Gastroesophageal sphincter (tissue), 4 donors: ENCODE measurements around the gene DGLUCY. TPM values are rescaled to one million over a fixed set of nuclear protein-coding genes. Genes with fewer than 3 reads are reported as not detected.
A peak's percentile ranks its signal among the peaks of the same experiment; 100 is the strongest.

Source experiments
- ATAC-seq: fragments of 150-250 bp; one replicate; pipeline ENCODE4 v1.9.1; 2016; ENCODE audit warnings: mild to moderate bottlenecking, moderate library complexity
- H3K27ac ChIP-seq, 4 donors: fragments of 200-600 bp; sonication (generic) in 3 of 4; 1 replicate in 3 of 4; 2 replicates in 1 of 4; pipeline ENCODE4 v1.5.1; 2016 to 2019
- H3K27me3 ChIP-seq: fragments of 200-600 bp; sonication (generic); one replicate; pipeline ENCODE4 v1.5.1; 2019
- H3K36me3 ChIP-seq, 2 donors: fragments of 200-600 bp; sonication (generic); one replicate each; pipeline ENCODE4 v1.5.1; 2019; ENCODE audit warnings: control low read depth in 1 of 2
- H3K4me1 ChIP-seq, 3 donors: fragments of 200-600 bp; sonication (generic); 1 replicate in 2 of 3; 2 replicates in 1 of 3; pipeline ENCODE4 v1.5.1; 2016 to 2019; ENCODE audit warnings: control low read depth in 2 of 3
- H3K4me3 ChIP-seq, 2 donors: fragments of 200-600 bp; sonication (generic); one replicate each; pipeline ENCODE4 v1.5.1; 2019; ENCODE audit warnings: mild to moderate bottlenecking in 1 of 2, moderate library complexity in 1 of 2
- H3K9me3 ChIP-seq, 3 donors: fragments of 200-600 bp; sonication (generic); one replicate each; pipeline ENCODE4 v1.5.1; 2017 to 2019; ENCODE audit warnings: control low read depth in 2 of 3
- EP300 ChIP-seq: sonication (generic); formaldehyde crosslinking; IDR thresholded peaks from one replicate; pipeline ENCODE4 v1.6.1; 2017; ENCODE audit warnings: antibody characterized with exemption, mild to moderate bottlenecking
- POLR2A ChIP-seq, 2 donors: fragments of 450-650 bp; IDR thresholded peaks; one replicate each; pipeline ENCODE4 v1.6.1; 2017; ENCODE audit warnings: antibody characterized with exemption in 2 of 2, mild to moderate bottlenecking in 2 of 2, moderate library complexity in 1 of 2
- POLR2AphosphoS5 ChIP-seq: sonication (generic); formaldehyde crosslinking; IDR thresholded peaks from one replicate; pipeline ENCODE4 v1.6.1; 2017; ENCODE audit warnings: antibody characterized with exemption
- WGBS, 2 donors: methylation state at CpG; one replicate each; pipeline ENCODE4 v1.1.5; 2018; ENCODE audit warnings: low coverage in 1 of 2; 5-methylcytosine and 5-hydroxymethylcytosine counted together
- total RNA-seq, 4 donors: library from RNA; depleted of rRNA; stranded (reverse); fragments of >200 nt; gene quantifications; one replicate each; pipeline ENCODE4 v1.1.0, GENCODE V29; 2016
- TF ChIP-seq, protein P1 (sequence below), 4 experiments: fragments of 200-600 bp in 2 of 4; fragments of 450-650 bp in 2 of 4; sonication (generic) in 1 of 4; IDR thresholded peaks; one replicate each; pipeline ENCODE4 v1.5.1; 2017 to 2019; ENCODE audit warnings: antibody characterized with exemption in 4 of 4, mild to moderate bottlenecking in 2 of 4, moderate library complexity in 2 of 4

DGLUCY gene, protein sequence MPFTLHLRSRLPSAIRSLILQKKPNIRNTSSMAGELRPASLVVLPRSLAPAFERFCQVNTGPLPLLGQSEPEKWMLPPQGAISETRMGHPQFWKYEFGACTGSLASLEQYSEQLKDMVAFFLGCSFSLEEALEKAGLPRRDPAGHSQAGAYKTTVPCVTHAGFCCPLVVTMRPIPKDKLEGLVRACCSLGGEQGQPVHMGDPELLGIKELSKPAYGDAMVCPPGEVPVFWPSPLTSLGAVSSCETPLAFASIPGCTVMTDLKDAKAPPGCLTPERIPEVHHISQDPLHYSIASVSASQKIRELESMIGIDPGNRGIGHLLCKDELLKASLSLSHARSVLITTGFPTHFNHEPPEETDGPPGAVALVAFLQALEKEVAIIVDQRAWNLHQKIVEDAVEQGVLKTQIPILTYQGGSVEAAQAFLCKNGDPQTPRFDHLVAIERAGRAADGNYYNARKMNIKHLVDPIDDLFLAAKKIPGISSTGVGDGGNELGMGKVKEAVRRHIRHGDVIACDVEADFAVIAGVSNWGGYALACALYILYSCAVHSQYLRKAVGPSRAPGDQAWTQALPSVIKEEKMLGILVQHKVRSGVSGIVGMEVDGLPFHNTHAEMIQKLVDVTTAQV
- 100 to 1,000 TPM in 1 of 4 donors, 10 to 100 TPM in 3; 52.8 to 118 (median 77.3) TPM for total RNA-seq

DNA sequence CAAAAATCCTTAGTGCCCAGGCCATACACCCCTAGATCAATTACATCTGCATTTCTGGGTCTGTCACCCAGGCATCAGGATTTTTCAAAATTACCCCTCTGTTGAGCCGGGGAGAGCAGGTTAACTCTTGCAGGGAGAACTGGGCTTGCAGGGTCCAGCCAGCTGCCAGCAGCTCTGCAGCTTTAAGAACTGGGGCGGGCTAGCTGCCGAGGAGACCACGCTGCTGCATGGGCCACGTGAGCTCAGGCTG lies at the start of gene DGLUCY:
Gene DGLUCY (plus strand): TSS at position 245 of the 250 bp plus-strand sequence. CDS start 46,222 bp downstream, outside the sequence.
- H3K27ac ChIP-seq: peak within 1 kb of the TSS; percentile 90 to 97 (median 96)
- H3K4me1 ChIP-seq: peaks cover 8 to 87% (median 33%) of the 10 kb centered on the region in 3 donors
- WGBS, 2 donors: no CpG with 5 or more reads among the region's 5 CpGs
- H3K36me3 ChIP-seq: no peaks in the 10 kb centered on the region
- H3K4me3 ChIP-seq: peak within 1 kb of the TSS; percentile 61 to 85
- no peaks in the 10 kb centered on the region for H3K27me3 ChIP-seq
- peak; percentile 85 for ATAC-seq
- no peak for TF ChIP-seq POLR2AphosphoS5
- TF ChIP-seq, protein P1, sequence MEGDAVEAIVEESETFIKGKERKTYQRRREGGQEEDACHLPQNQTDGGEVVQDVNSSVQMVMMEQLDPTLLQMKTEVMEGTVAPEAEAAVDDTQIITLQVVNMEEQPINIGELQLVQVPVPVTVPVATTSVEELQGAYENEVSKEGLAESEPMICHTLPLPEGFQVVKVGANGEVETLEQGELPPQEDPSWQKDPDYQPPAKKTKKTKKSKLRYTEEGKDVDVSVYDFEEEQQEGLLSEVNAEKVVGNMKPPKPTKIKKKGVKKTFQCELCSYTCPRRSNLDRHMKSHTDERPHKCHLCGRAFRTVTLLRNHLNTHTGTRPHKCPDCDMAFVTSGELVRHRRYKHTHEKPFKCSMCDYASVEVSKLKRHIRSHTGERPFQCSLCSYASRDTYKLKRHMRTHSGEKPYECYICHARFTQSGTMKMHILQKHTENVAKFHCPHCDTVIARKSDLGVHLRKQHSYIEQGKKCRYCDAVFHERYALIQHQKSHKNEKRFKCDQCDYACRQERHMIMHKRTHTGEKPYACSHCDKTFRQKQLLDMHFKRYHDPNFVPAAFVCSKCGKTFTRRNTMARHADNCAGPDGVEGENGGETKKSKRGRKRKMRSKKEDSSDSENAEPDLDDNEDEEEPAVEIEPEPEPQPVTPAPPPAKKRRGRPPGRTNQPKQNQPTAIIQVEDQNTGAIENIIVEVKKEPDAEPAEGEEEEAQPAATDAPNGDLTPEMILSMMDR (IDR thresholded peaks at IDR 0.05): no peak
- no peak for TF ChIP-seq EP300
- TF ChIP-seq POLR2A (IDR thresholded peaks at IDR 0.05): no peak
- H3K9me3 ChIP-seq: no peaks in the 10 kb centered on the region

DNA sequence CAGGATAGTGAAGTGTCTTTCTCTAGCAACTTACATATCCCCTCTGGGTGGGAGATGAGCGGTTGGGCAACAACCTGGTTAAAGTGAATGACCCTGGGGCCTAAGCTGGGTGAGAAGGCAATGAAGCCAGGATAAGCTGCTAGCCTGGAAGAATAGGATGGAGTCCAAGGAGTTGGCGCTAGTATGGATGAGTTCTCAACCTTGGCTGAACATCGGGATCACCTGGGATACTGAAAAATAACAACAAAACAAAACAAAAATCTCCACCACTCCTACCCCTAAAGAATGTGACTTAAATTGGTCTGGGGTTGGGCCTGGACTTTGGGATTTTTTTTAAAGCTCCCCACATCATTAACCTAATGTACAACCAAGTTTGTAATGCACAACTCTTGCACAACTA lies 48.6 kb upstream of the DGLUCY start:
- no peaks in the 10 kb centered on the region for H3K36me3 ChIP-seq
- no peak for ATAC-seq
- H3K4me3 ChIP-seq: no peak overlapping the region
- 15 to 41% methylated on average over 3 of the region's 3 CpGs for WGBS, 2 donors
- no peaks in the 10 kb centered on the region for H3K9me3 ChIP-seq
- H3K27me3 ChIP-seq: no peaks in the 10 kb centered on the region
- H3K4me1 ChIP-seq: peaks cover 4 to 45% (median 16%) of the 10 kb centered on the region in 3 donors
- no peak for TF ChIP-seq POLR2AphosphoS5
- TF ChIP-seq EP300: no peak
- TF ChIP-seq, protein P1 (IDR thresholded peaks at IDR 0.05): no peak
- peak overlapping the region; percentile 54 to 86 (median 81) for H3K27ac ChIP-seq

DNA sequence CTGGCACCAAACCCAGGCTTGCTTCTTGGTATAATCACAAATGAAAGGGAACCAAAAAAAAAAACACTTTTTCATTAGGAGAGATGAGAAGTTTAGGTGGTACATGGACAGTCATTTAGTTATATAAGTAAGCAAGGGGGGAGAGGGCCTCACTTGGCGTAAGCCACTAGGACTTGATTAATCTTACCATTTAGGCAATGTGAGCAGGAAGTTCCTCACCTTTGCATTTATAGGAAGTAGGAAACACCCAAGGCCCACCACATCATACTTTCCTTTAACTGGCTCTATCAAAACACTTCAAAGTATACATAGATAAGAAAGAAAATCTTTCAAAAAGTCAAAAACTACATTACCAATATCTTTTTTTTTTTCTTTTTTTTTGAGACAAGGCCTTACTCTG lies 46.7 kb upstream of the DGLUCY start:
- H3K27ac ChIP-seq: no peak overlapping the region
- ATAC-seq: no peak
- no peaks in the 10 kb centered on the region for H3K27me3 ChIP-seq
- H3K9me3 ChIP-seq: peaks cover 0 to 6% (median 0%) of the 10 kb centered on the region in 3 donors
- 77 to 83% methylated on average over 1 of the region's 1 CpG for WGBS, 2 donors
- no peaks in the 10 kb centered on the region for H3K36me3 ChIP-seq
- peaks cover 4 to 36% (median 12%) of the 10 kb centered on the region in 3 donors for H3K4me1 ChIP-seq
- H3K4me3 ChIP-seq: no peak overlapping the region
- TF ChIP-seq, protein P1 (IDR thresholded peaks at IDR 0.05): no peak
- TF ChIP-seq POLR2AphosphoS5 (no peak), POLR2A (IDR thresholded peaks at IDR 0.05) (no peak), EP300 (no peak)

GRCh38 chr14:91068642-91069041 lies 45.2 kb upstream of the DGLUCY start:
- WGBS, 2 donors: 100% methylated on average over 2 of the region's 2 CpGs; no CpG with 5 or more reads in 1 of the 2 donors

More at GRCh38 chr14:91068642-91069041, 45.2 kb upstream of the DGLUCY start:
- no peaks in the 10 kb centered on the region for H3K36me3 ChIP-seq
- no peak overlapping the region for H3K27ac ChIP-seq
- peaks cover 0 to 6% (median 0%) of the 10 kb centered on the region in 3 donors for H3K9me3 ChIP-seq
- no peak for ATAC-seq
- peaks cover 4 to 21% (median 11%) of the 10 kb centered on the region in 3 donors for H3K4me1 ChIP-seq
- H3K4me3 ChIP-seq: no peak overlapping the region
- no peaks in the 10 kb centered on the region for H3K27me3 ChIP-seq
- no peak for TF ChIP-seq POLR2A (IDR thresholded peaks at IDR 0.05)
- TF ChIP-seq EP300: no peak
- no peak for TF ChIP-seq POLR2AphosphoS5
- TF ChIP-seq, protein P1 (IDR thresholded peaks at IDR 0.05): no peak
